Stimulated activated CD8-positive, alpha-beta memory T cell treated with anti-CD3 and anti-CD28 coated beads, Interleukin-15, amount 100 ng/mL, for 48 hours (primary cell): ENCODE results near the gene LST1.
A peak's percentile ranks its signal among the peaks of the same experiment; 100 is the strongest.
"Not testable (repeated sequence)": the region's sequence is repeated elsewhere in the genome, so short reads cannot be mapped to it uniquely, and the experiment has no call there.

Experiments
- DNase-seq, 2 donors: peaks; one replicate each; pipeline ENCODE4 v3.0.0-alpha.2; 2020; ENCODE audit warnings: low read depth in 2 of 2

The LST1 gene

DNA sequence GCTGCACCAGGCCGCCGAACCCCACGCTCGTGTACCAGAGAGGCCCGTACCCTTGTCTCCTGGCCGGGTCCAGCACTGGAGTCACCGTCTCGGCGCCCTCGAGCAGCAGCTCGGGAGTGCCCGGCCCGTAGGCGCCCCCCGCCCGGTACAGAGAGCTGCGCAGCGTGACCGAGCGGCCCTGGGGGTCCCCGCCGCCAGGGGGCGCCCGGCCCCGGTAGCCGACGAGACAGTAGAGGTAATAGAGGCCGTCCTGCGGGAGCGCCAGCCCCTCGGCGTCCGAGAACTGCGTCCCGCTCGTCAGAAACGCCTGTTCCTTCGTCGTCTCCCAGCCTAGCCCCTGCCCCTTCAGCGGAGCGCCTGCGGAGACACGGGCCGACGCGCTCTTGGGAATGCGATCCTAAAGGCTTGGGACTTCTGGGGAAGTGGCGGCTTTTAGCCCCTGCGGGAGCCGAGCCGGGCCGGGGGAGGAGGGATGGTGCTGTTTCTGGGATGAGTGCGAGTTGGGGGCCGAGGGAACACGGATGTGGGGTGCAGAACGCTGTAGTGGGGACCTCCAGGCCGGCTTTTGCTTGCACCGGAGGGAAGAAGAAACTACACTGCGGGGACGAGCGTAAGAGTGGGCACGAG, 5.2 kb upstream of the LST1 start:
- peak; percentile 86 to 88 for DNase-seq

- no peak for DNase-seq
These were observed 4.4 kb upstream of the LST1 start for GRCh38 chr6:31581434-31582229.

- no peak for DNase-seq
These were observed 3.8 kb upstream of the LST1 start, which contains the start of gene LTB for GRCh38 chr6:31582230-31582643. TSS of gene LTB (minus strand) at chr6:31582424. CDS start at chr6:31582417, 7 bp downstream.

DNA sequence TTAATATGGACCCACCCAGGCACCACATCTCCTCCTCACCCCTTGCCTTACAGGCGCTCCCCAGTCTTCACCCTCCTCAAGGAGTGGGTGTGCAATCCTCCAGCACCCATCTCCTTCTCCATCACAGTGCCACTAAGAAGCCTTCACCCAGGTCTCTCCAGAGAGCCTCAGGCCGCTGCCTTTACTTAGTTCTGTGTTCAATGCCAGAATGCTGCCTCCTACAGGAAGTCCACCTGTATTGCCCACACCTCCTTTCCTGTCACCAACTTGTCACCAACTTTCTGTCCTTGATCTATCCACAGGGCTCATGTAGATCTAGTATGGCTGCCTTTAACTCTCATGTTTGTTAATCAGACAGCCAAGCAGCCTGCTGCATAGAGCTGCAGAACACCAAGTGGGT, 586 bp upstream of the LST1 start:
- no peak for DNase-seq

- no peak for DNase-seq
These were observed 663 bp downstream of the LST1 start for GRCh38 chr6:31586599-31587281.

DNA sequence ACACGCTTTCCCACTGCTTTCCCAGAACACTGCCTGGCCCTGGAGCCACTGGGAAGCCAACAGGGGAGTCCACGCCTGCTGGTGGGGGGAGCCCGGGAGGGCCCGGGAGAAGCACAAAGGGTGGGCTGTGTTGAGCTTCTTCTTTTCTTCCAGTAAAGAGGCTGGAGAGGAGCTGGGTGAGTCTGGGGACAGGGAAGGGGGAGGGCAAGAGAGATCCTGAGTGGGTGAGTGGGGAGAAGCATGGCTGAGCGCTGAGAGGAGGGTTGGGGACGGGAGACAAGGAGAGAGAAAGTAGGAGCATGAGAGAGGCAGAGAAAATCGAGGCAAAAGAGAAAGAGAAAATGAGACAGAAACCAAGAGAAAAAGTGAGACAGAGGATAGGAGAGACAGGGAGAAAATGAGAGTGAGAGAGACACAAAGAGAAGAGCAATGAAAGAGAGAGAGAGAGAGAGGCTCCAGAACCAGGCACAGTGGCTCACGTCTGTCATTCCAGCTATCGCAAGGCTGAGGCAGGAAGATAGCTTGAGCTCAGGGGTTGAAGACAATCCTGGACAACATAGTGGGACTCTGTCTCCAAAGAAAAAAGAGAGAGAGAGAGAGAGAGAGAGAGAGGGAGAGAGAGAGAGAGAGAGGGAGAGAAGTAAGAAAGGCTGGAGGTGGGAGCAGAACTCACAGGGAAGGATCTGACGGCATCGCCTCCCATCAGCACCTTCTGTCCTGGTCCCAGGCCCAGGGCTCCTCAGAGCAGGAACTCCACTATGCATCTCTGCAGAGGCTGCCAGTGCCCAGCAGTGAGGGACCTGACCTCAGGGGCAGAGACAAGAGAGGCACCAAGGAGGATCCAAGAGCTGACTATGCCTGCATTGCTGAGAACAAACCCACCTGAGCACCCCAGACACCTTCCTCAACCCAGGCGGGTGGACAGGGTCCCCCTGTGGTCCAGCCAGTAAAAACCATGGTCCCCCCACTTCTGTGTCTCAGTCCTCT, 2.0 kb downstream of the LST1 start:
- DNase-seq, result no peak

GRCh38 chr6:31588871-31589650, 3.0 kb downstream of the LST1 start:
- DNase-seq, result no peak

- DNase-seq, result not testable (repeated sequence)
These were observed 4.6 kb downstream of the LST1 start for GRCh38 chr6:31590691-31591090.

GRCh38 chr6:31592396-31592771, 6.3 kb downstream of the LST1 start:
- DNase-seq, result no peak

DNA sequence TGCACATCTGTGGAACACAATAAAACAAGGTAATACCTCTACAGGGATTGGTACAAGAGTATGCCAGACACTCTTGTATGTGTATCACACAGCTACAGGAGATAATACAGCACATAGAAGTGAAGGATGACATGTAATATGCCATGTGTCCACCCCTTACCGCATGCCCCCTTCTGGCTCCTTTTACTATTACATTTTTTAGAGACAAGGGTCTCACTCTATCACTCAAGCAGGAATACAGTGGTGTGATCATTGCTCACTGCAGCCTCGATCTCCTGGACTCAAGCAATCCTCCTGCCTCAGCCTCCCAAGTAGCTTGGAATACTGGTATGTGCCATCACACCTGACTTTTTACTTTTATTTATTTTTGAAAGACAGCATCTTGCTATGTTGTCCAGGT, 10.9 kb downstream of the LST1 start:
- no peak for DNase-seq

DNA sequence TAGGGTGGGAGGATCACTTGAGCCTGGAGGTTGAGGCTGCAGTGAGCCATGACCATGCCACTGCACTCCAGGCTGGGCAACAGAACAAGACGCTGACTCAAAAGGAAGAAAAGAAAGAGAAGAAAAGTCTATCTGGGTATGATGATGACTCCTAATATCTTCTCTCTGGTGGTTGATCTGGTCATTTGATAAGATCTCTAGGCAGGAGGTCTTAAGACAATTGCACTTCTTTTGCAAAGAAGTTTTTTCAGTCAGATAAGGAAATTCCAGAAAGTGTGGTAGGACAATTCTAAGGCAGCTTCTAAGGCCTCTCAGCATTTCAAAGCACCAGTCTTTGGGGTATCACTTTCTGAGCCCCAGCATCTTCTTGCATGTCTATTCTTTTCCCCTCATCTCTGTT, 21.2 kb downstream of the LST1 start:
- no peak for DNase-seq

- DNase-seq, result no peak
These were observed 23.7 kb downstream of the LST1 start for GRCh38 chr6:31609519-31610406.

DNA sequence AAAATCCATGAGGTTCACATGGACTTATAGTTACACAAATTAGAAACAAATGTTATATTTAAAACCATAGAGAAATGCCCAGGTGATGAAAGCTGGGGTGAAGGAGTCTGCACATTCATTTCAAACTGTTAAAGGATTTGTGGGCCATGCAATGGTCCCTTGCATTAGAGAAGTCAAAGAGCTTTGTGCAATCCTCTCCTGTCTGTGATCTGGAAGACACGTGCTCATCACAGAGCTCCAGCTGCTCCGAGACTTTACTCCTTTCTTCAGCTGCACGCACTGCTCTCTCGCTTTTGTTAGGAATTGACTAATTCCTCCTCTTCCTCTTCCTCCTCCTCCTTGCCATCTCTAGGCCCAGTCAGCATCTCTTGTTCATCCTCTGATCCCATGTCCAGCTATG, 24.9 kb downstream of the LST1 start:
- no peak for DNase-seq

- no peak for DNase-seq
These were observed 28.1 kb downstream of the LST1 start for GRCh38 chr6:31614075-31614619.

GRCh38 chr6:31614684-31615578, 28.9 kb downstream of the LST1 start, which contains the start of gene AIF1:
TSS of gene AIF1 (plus strand) at chr6:31615234. CDS start at chr6:31615330, 96 bp downstream.
- DNase-seq, result no peak

- no peak for DNase-seq
These were observed 29.7 kb downstream of the LST1 start for GRCh38 chr6:31615748-31616147.

GRCh38 chr6:31617010-31617409, 30.9 kb downstream of the LST1 start:
- DNase-seq, result no peak
